ENCODE measurements around the gene REEP5.
"Not testable (repeated sequence)": the region's sequence is repeated elsewhere in the genome, so short reads cannot be mapped to it uniquely, and the experiment has no call there.

Gene REEP5

DNA sequence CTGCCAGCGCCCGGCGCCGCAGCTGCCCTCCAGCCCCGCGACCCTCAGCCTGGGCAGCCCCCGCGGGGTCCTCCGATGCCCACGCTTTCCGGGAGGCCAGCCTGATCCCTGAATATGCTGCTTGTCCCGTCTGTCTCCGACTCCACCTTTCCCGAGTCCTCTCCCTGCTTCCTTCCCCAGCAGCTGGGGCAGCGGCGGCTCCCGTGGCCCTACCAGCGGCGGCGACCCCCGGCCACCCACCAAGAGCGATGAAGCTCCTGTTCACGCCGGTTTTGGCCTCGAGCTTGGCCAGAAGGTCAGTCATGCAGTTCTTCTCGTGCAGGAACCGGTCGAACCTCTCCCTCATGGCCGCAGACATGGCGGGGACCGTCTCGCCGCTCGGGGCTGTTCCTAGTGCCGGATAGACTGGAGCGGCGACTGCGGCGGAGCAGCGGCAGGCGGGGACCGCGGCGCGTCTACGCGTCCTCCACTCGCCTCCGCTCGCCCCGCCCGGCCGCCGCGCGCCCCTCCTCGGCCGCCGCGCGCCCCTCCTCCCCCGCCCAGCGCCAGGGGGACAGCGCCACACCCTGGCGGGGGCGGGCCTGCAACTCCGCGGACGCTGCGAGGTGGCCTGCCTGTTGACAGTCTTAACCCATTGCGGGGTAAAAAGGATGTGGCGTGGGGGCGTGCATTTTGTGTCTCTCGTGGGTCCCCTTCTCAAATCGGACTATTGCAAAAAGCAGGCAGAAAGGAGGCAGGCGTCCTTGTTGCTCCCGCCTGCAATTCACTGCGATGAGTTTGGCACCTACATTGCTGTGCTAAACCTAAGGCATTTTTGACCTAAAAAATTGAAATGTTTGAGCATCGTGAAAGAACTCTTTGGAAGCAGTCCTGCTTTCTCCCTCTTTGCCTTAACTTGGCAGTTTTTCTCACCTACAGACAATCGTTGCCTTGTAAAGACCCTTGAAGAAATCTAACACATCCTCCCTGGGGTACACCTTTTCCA lies at the start of gene REEP5:
Gene REEP5, minus strand, starts transcription at position 395 of the 985 bp plus-strand sequence. Its CDS starts 37 bp downstream, at position 358.
- ChIA-PET POLR2A (interaction anchor here (0.7 to 3.4 kb wide), 11 partner anchors 17 to 214 kb away, joined by 3 to 33 read pairs (median 4); partner anchors contain the start of genes DCP2 and SRP19), CTCF (interaction anchor here (0.6 to 2.3 kb wide), 5 partner anchors 26 to 241 kb away, joined by 3 to 6 read pairs (median 4); no protein-coding TSS in a partner anchor)
- TF ChIP-seq SP1 (IDR thresholded peaks at IDR 0.05) (no peak), L3MBTL2 (conservative IDR thresholded peaks at IDR 0.05) (no peak), FOXM1 (IDR thresholded peaks at IDR 0.05; ENCODE audit: borderline replicate concordance) (no peak), LEF1 (IDR thresholded peaks at IDR 0.05; ENCODE audit: borderline replicate concordance) (no peak; the same call in 1 of the 2 replicates), ZNF384 (IDR thresholded peaks at IDR 0.05) (no peak), CTBP1 (IDR thresholded peaks at IDR 0.05; ENCODE audit: borderline replicate concordance) (no peak), ARNT (IDR thresholded peaks at IDR 0.05) (peak; percentile 42; the same call in 1 of the 2 replicates), SUZ12 (IDR thresholded peaks at IDR 0.05) (no peak)
- TF ChIP-seq, protein P1, sequence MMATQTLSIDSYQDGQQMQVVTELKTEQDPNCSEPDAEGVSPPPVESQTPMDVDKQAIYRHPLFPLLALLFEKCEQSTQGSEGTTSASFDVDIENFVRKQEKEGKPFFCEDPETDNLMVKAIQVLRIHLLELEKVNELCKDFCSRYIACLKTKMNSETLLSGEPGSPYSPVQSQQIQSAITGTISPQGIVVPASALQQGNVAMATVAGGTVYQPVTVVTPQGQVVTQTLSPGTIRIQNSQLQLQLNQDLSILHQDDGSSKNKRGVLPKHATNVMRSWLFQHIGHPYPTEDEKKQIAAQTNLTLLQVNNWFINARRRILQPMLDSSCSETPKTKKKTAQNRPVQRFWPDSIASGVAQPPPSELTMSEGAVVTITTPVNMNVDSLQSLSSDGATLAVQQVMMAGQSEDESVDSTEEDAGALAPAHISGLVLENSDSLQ (IDR thresholded peaks at IDR 0.05): no peak
- DNase-seq (ENCODE audit: extremely low spot score): peak; percentile 92

DNA sequence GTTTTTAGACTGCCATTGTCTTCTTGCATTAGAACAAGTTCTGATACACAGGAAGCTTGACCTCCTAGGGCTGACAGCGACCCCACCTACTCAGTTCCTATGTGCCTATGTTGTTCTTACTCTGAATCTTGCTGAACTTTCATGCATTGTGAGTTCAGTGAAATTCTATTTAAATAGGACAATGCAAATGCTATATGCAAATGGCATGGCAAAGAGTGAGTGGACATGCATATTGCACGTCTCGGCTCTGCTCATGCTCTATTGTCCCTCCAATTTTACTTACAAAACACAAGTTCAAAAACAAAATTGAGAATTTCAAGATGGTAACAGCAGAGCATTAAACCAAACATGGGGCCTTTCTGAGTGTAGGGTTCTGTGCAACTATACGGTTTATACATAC lies 49.2 kb upstream of the REEP5 start:
- DNase-seq (ENCODE audit: extremely low spot score): no peak
- CTCF ChIA-PET: no interaction called here
- POLR2A ChIA-PET: interaction anchor here (1.3 kb wide), 1 partner anchor 50 kb away, joined by 4 read pairs; the partner anchor contains the start of gene REEP5
- TF ChIP-seq BHLHE40 (IDR thresholded peaks at IDR 0.05; ENCODE audit: borderline replicate concordance) (no peak), CTBP1 (IDR thresholded peaks at IDR 0.05; ENCODE audit: borderline replicate concordance) (no peak), SUZ12 (IDR thresholded peaks at IDR 0.05) (no peak), SP1 (IDR thresholded peaks at IDR 0.05) (no peak), ZNF384 (IDR thresholded peaks at IDR 0.05) (no peak), ELF4 (IDR thresholded peaks at IDR 0.05) (no peak)

DNA sequence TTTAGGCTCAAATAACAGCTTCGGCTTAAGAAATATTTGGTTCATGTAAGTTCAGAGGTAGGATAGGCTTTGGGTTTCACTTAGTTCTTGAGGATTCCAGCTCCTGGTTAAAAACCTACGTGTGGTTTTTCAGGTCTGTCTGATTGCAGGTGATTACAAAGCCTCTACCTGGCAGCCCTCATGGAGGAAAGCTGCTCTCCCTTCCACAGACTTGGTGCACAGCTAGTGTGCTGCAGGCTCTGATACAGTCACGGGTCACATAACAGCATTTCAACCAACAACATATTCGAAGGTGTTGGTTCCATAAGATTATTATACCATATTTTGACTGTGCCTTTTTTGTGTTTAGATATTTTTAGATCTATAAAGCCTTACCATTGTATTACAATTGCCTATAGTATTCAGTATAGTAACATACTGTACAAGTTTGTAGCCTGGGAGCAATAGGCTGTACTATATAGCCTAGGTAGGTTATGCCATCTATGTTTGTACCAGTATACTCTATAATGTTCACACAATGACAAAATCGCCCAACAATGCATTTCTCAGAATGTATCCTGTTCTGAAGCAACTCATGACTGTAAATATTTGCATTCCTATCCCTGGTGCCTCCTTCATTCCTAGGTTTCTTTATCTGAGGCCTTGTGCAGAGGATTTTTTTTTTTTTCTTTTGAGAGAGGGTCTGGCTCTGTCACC lies 46.5 kb upstream of the REEP5 start:
- ChIA-PET POLR2A (interaction anchor here (1.1 to 2.5 kb wide), 3 partner anchors 8 to 47 kb away, joined by 3 to 29 read pairs (median 5); partner anchors contain the start of genes DCP2 and REEP5), CTCF (no interaction called here)
- DNase-seq (ENCODE audit: extremely low spot score): no peak
- TF ChIP-seq SP1 (IDR thresholded peaks at IDR 0.05) (no peak), ELF4 (IDR thresholded peaks at IDR 0.05) (no peak), CTBP1 (IDR thresholded peaks at IDR 0.05; ENCODE audit: borderline replicate concordance) (no peak), BHLHE40 (IDR thresholded peaks at IDR 0.05; ENCODE audit: borderline replicate concordance) (no peak)
- TF ChIP-seq, protein P1 (IDR thresholded peaks at IDR 0.05): no peak

DNA sequence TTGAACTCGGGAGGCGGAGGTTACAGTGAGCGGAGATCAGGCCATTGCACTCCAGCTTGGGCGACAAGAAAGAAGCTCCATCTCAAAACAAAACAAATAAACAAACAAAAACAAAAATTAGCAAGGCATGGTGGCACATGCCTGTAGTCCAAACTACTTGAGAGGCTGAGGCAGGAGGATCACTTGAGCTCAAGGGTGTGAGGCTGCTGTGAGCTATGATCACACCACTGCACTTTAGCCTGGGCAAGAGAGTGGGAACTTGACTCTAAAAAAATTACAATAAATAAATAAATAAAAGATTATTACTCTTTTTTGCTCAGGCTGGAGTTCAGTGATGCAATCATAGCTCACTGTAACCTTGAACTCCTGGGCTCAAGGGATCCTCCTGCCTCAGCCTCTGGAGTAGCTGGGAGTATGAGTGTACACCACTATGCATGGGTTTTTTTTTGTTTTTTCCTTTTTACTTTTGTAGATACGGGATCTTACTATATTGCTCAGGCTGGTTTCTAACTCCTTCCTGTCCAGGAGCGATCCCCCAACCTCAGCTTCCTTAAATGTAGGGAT lies 45.6 kb upstream of the REEP5 start:
- ChIA-PET POLR2A (interaction anchor here (1.1 to 2.5 kb wide), 2 partner anchors 8 to 46 kb away, joined by 3 to 29 read pairs; partner anchors contain the start of gene DCP2), CTCF (interaction anchor here (0.9 kb wide), 1 partner anchor 45 kb away, joined by 3 read pairs; no protein-coding TSS in a partner anchor)
- TF ChIP-seq CTBP1 (IDR thresholded peaks at IDR 0.05; ENCODE audit: borderline replicate concordance) (no peak), SUZ12 (IDR thresholded peaks at IDR 0.05) (no peak)
- no peak for DNase-seq (ENCODE audit: extremely low spot score)

DNA sequence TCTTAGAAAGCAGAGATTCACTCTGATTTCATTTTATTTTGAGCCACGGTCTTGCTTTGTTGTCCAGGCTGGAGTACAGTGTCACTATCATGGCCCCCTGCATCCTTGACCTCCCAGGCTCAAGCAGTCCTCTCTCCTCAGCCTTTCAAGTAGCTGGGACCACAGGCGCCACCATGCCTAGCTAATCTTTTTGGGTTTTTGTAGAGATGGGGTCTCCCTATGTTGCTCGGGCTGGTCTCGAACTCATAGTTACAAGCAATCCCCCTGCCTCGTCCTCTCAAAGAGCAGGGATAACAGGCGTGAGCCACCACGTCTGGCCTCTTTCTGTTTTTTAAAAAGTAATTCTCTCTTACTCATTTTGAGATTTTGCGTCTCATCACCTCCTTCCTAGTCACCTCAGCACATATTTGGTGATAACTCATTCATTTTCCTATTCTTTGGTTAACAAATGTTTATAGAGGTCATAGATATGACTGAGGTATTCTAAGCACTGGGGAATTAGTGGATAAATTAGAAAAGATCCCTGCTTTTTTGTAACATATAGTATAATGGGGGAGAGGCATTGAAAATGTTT lies 43.8 kb upstream of the REEP5 start:
- TF ChIP-seq TARDBP (IDR thresholded peaks at IDR 0.05): no peak
- TF ChIP-seq NFRKB (IDR thresholded peaks at IDR 0.05): no peak
- TF ChIP-seq SP1 (IDR thresholded peaks at IDR 0.05): no peak
- TF ChIP-seq ZNF384 (IDR thresholded peaks at IDR 0.05): no peak
- TF ChIP-seq CTBP1 (IDR thresholded peaks at IDR 0.05; ENCODE audit: borderline replicate concordance): no peak
- no peak for TF ChIP-seq L3MBTL2 (conservative IDR thresholded peaks at IDR 0.05)
- TF ChIP-seq LEF1 (IDR thresholded peaks at IDR 0.05; ENCODE audit: borderline replicate concordance): no peak
- TF ChIP-seq SUZ12 (IDR thresholded peaks at IDR 0.05): no peak
- no peak for TF ChIP-seq FOXM1 (IDR thresholded peaks at IDR 0.05; ENCODE audit: borderline replicate concordance)
- no peak for TF ChIP-seq FOXA1 (IDR thresholded peaks at IDR 0.05)
- no peak for TF ChIP-seq ARNT (IDR thresholded peaks at IDR 0.05)
- TF ChIP-seq FOXK2 (IDR thresholded peaks at IDR 0.05): no peak
- no peak for TF ChIP-seq ELF4 (IDR thresholded peaks at IDR 0.05)
- TF ChIP-seq, protein P1 (IDR thresholded peaks at IDR 0.05): no peak
- no peak for TF ChIP-seq HDGF (IDR thresholded peaks at IDR 0.05; ENCODE audit: borderline replicate concordance)
- TF ChIP-seq BHLHE40 (IDR thresholded peaks at IDR 0.05; ENCODE audit: borderline replicate concordance): no peak
- ChIA-PET POLR2A (interaction anchor here (1.0 kb wide), 1 partner anchor 10 kb away, joined by 7 read pairs; the partner anchor contains the start of gene DCP2), CTCF (interaction anchor here (0.6 kb wide), 1 partner anchor 21 kb away, joined by 3 read pairs; no protein-coding TSS in a partner anchor)
- no peak for DNase-seq (ENCODE audit: extremely low spot score)

DNA sequence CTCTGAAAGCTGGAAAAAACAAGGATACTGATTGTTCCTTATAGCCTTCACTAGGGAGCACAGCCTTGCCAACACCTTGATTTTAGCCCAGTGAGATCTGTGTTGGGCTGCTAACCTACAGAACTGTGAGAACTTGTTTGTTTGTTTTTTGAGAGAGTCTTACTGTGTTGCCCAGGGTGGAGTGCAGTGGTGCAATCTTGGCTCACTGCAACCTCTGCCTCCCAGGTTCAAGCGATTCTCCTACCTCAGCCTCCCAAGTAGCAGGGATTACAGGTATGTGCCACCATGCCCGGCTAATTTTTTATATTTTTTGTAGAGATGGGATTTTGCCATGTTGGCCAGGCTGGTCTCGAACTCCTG lies 41.3 kb upstream of the REEP5 start:
- CTCF ChIA-PET; DNase-seq (ENCODE audit: extremely low spot score): not testable (repeated sequence)
- POLR2A ChIA-PET: interaction anchor here (2.5 to 4.6 kb wide), 2 partner anchors 12 to 42 kb away, joined by 9 to 30 read pairs; partner anchors contain the start of gene DCP2
